Activated T-cell treated with anti-CD3 and anti-CD28 coated beads, Interleukin-2, amount 50 U/mL, for 48 hours (primary cell): Measurements from ENCODE around the gene TRIM9.

Source experiments
- DNase-seq, 2 experiments: peaks; one replicate each; pipeline ENCODE4 v3.0.0-alpha.2; 2020

TRIM9 gene

DNA sequence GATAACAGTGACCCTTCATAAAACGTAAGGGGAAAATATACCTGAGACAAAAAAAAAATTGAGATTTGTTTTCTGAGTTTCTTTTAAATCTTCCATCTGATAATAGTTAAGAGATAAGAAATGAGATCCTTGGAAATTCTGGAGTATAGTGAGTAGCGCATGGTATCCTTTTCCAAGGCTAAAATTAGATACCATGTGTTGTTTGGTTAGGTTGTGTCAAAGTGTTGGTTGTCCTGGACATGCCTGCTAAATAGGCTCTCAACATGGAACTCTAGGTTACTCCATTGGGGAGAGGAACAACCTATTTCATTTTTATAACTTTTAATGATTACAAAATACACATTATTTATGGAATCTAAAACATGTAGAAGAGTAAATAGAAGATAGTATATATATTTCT is 165.4 kb downstream of the TRIM9 start:
- DNase-seq = no peak

DNA sequence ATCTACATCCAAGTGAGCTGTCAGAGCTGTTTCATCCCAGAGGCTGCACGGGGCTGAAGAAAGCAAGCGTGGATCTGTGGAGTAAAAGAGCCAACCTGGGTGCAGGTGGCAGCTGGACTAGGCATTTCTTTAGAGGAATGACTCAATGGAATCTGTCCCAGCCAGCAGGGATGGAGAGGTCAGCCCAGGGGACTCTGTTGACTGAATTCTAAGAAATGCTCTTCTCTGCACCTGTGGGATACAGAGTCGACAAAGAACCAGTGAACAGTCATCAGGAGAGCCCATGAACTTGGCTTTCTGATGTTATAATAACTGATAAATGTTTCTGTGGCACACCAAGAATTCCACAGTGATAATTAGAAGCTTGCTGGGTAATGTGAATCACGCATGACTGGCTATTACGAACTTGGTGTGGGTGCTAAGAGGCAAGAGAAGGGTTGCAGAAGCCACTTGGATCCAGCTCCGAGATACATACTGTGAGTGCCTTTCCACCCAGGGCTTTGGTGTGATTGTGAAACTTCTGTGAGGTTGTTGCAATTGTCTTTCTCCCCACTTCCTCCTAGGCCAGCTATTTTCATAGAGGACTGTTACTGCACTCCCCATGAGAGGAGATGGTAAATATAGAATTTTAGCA is 166.8 kb downstream of the TRIM9 start:
- no peak for DNase-seq

DNA sequence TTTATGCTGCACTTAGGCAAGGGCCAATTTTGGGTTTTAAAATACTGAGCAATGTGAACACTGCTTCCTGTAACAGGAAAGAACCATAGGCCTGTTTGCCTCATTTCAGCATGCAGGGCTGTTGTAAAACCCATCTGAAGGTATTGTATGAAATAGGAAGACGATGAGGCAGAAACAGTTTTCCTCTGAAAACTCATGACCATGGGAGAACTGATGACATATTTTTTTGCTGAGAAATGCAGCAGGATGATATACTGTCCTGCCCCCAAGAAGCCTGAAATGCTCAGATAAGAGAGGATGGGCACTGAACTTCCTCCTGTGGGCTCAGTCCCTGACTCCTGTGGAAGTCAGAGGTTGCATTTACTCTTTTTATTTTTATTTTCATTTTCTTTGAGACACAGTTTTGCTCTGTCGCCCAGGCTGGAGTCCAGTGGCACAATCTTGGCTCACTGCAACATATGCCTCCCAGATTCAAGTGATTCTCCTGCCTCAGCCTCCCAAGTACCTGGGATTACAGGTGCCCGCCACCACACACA is 168.0 kb downstream of the TRIM9 start:
- DNase-seq = no peak
